ENCODE data around the gene CYTH4. TPM values are rescaled to one million over a fixed set of nuclear protein-coding genes. Genes with fewer than 3 reads are reported as not detected.

CYTH4 gene
- total RNA-seq, 2 donors from 2014 or later = not detected

DNA sequence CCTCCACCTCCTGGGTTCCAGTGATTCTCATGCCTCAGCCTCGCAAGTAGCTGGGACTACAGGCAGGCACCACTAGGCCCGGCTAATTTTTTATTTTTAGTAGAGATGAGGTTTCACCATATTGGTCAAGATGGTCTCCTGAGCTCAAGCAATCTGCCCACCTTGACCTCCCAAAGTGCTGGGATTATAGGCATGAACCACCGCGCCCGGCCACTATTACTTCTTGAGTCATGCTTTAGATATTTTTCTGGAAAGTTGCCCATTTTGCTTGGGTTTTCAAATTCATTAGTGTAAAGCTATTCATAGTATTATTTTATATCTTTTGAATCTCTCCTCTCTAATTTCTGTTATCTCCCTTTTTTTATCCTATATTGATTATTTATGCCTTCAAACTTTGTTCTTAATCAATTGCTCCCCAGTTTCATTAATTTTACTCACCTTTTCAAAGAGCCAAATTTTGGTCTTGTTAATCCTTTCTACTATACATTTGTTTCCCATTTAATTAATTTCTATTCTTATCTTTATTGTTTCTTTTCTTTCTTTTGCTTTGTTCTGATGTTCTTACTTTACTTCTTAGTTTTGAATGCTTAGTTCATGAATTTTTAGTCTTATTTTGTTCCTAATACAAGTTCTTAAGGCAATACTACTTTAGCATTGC is 28.0 kb upstream of the CYTH4 start:
- no peak overlapping the region for H3K27ac Mint-ChIP-seq
- H3K4me1 Mint-ChIP-seq = peaks cover 28% of the 10 kb centered on the region
- no peak overlapping the region for H3K4me3 Mint-ChIP-seq
- peak; percentile 31 for DNase-seq
- Histone ChIP-seq H3K4me3 (ENCODE audit: low read length) (no peak overlapping the region), H3K27ac (ENCODE audit: low read depth, low read length) (no peak overlapping the region), H3K4me1 (ENCODE audit: control insufficient read depth, insufficient read depth, low read length) (peaks cover 13% of the 10 kb centered on the region), H3K27me3 (ENCODE audit: control insufficient read depth, insufficient read depth, low read length, poor library complexity, severe bottlenecking) (no peaks in the 10 kb centered on the region), H3K36me3 (ENCODE audit: control insufficient read depth, insufficient read depth, low read length) (no peaks in the 10 kb centered on the region), H3K9me3 (ENCODE audit: control insufficient read depth, low read length) (no peaks in the 10 kb centered on the region), H3K9ac (ENCODE audit: extremely low read depth, low read length, poor library complexity, severe bottlenecking) (no peak overlapping the region)
- no peaks in the 10 kb centered on the region for H3K9me3 Mint-ChIP-seq
- 94 to 99% methylated on average over 2 to 5 of the region's 5 CpGs for WGBS, 2 experiments (ENCODE audit: insufficient coverage in 1 of 2, insufficient read length in 1 of 2)
- H3K27me3 Mint-ChIP-seq (ENCODE audit: insufficient read depth) = peaks cover 4% of the 10 kb centered on the region
- H3K36me3 Mint-ChIP-seq (ENCODE audit: low read depth) = no peaks in the 10 kb centered on the region
- TF ChIP-seq, protein P1, sequence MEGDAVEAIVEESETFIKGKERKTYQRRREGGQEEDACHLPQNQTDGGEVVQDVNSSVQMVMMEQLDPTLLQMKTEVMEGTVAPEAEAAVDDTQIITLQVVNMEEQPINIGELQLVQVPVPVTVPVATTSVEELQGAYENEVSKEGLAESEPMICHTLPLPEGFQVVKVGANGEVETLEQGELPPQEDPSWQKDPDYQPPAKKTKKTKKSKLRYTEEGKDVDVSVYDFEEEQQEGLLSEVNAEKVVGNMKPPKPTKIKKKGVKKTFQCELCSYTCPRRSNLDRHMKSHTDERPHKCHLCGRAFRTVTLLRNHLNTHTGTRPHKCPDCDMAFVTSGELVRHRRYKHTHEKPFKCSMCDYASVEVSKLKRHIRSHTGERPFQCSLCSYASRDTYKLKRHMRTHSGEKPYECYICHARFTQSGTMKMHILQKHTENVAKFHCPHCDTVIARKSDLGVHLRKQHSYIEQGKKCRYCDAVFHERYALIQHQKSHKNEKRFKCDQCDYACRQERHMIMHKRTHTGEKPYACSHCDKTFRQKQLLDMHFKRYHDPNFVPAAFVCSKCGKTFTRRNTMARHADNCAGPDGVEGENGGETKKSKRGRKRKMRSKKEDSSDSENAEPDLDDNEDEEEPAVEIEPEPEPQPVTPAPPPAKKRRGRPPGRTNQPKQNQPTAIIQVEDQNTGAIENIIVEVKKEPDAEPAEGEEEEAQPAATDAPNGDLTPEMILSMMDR (conservative IDR thresholded peaks at IDR 0.05) = no peak

DNA sequence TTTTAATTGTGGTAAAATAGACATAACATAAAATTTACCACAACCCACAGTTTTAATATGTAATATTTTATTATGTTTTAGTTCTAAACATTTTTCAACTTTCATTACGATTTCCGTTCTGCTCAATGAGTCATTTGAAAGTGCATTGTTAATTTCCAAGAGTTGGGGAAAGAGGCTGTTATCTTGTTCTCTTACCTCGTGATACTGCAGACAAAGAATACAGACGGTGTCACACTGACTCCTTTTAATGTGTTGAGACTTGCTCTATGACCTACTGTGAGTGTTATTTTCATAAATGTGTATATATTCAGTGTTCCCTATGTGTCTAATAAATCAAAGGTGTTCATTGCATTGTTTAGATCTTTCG is 27.5 kb upstream of the CYTH4 start:
- Mint-ChIP-seq H3K36me3 (ENCODE audit: low read depth) (no peaks in the 10 kb centered on the region), H3K4me1 (peaks cover 32% of the 10 kb centered on the region), H3K27ac (no peak overlapping the region), H3K9me3 (no peaks in the 10 kb centered on the region), H3K27me3 (ENCODE audit: insufficient read depth) (peaks cover 9% of the 10 kb centered on the region), H3K4me3 (no peak overlapping the region)
- peaks cover 13% of the 10 kb centered on the region for H3K4me1 ChIP-seq (ENCODE audit: control insufficient read depth, insufficient read depth, low read length)
- H3K27ac ChIP-seq (ENCODE audit: low read depth, low read length) = no peak overlapping the region
- no peaks in the 10 kb centered on the region for H3K9me3 ChIP-seq (ENCODE audit: control insufficient read depth, low read length)
- no peak overlapping the region for H3K4me3 ChIP-seq (ENCODE audit: low read length)
- DNase-seq = no peak
- no peak overlapping the region for H3K9ac ChIP-seq (ENCODE audit: extremely low read depth, low read length, poor library complexity, severe bottlenecking)
- 45 to 59% methylated on average over 4 of the region's 5 CpGs for whole genome bisulfite sequencing, 2 experiments (ENCODE audit: insufficient coverage in 1 of 2, insufficient read length in 1 of 2)
- H3K27me3 ChIP-seq (ENCODE audit: control insufficient read depth, insufficient read depth, low read length, poor library complexity, severe bottlenecking) = peaks cover 4% of the 10 kb centered on the region
- no peaks in the 10 kb centered on the region for H3K36me3 ChIP-seq (ENCODE audit: control insufficient read depth, insufficient read depth, low read length)
- TF ChIP-seq, protein P1 (conservative IDR thresholded peaks at IDR 0.05) = no peak

DNA sequence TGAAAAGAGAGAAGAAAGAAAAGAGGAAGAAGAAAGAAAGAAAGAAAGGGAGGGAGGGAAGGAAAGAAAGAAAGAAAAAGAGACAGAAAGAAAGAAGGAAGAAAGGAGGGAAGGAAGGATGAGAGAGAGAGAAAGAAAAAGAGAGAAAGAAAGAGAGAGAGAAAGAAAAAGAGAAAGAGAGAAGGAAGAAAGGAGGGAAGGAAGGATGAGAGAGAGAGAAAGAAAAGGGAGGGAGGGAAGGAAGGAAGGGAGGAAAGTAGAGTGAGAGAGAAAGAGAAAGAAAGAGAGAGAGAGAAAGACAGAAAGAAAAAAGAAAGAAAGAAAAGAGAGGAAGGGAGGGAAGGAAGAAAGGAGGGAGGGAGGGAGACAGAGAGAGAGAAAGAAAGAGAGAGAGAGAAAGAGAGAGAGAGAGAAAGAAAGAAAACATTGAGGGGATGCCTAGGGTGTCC is 26.7 kb upstream of the CYTH4 start:
- Histone ChIP-seq H3K4me3 (ENCODE audit: low read length) (no peak overlapping the region), H3K36me3 (ENCODE audit: control insufficient read depth, insufficient read depth, low read length) (no peaks in the 10 kb centered on the region), H3K27me3 (ENCODE audit: control insufficient read depth, insufficient read depth, low read length, poor library complexity, severe bottlenecking) (peaks cover 10% of the 10 kb centered on the region), H3K9me3 (ENCODE audit: control insufficient read depth, low read length) (no peaks in the 10 kb centered on the region), H3K9ac (ENCODE audit: extremely low read depth, low read length, poor library complexity, severe bottlenecking) (no peak overlapping the region), H3K27ac (ENCODE audit: low read depth, low read length) (no peak overlapping the region), H3K4me1 (ENCODE audit: control insufficient read depth, insufficient read depth, low read length) (peaks cover 13% of the 10 kb centered on the region)
- Mint-ChIP-seq H3K36me3 (ENCODE audit: low read depth) (no peaks in the 10 kb centered on the region), H3K27ac (no peak overlapping the region), H3K4me3 (no peak overlapping the region), H3K9me3 (no peaks in the 10 kb centered on the region), H3K27me3 (ENCODE audit: insufficient read depth) (peaks cover 15% of the 10 kb centered on the region), H3K4me1 (peaks cover 34% of the 10 kb centered on the region)
- TF ChIP-seq, protein P1 (conservative IDR thresholded peaks at IDR 0.05) = no peak
- no peak for DNase-seq
